Endothelial cell of umbilical vein (primary cell): ENCODE measurements around the gene CACNB3.

Source experiments
- EZH2 ChIP-seq: IDR thresholded peaks from 2 replicates; pipeline ENCODE4 v1.6.1; 2012; ENCODE audit warnings: borderline replicate concordance, low read depth, mild to moderate bottlenecking, moderate library complexity, low read length, inconsistent platforms; ENCODE audit not compliant: severe bottlenecking
- GATA2 ChIP-seq: IDR thresholded peaks from 2 replicates; pipeline ENCODE4 v1.7.0; 2011; ENCODE audit warnings: low read depth, mild to moderate bottlenecking, moderate library complexity, mixed read lengths, low read length; ENCODE audit not compliant: insufficient read length, insufficient read depth
- JUN ChIP-seq: IDR thresholded peaks from 2 replicates; pipeline ENCODE4 v1.6.1; 2011; ENCODE audit warnings: borderline replicate concordance, low read depth; ENCODE audit not compliant: insufficient read length, insufficient read depth
- POLR2A ChIP-seq: IDR thresholded peaks from 2 replicates; pipeline ENCODE4 v1.6.1; 2012; ENCODE audit warnings: low read depth, mild to moderate bottlenecking, control low read depth, low read length
- POLR2AphosphoS5 ChIP-seq: IDR thresholded peaks from 2 replicates; pipeline ENCODE4 v1.6.1; 2012; ENCODE audit warnings: low read depth, mild to moderate bottlenecking, control low read depth, low read length, moderate library complexity; ENCODE audit not compliant: insufficient read depth
- TF ChIP-seq, protein P1 (sequence below), 2 donors: IDR thresholded peaks; 1 replicate in 1 of 2; 2 replicates in 1 of 2; pipeline ENCODE4 v1.5.1; 2011; ENCODE audit warnings: low read length in 2 of 2, mild to moderate bottlenecking in 2 of 2, moderate library complexity in 2 of 2, control low read depth in 1 of 2, inconsistent platforms in 1 of 2, low read depth in 1 of 2; ENCODE audit not compliant: insufficient read depth in 1 of 2; ENCODE audit errors: extremely low read depth in 1 of 2
- TF ChIP-seq, protein P2 (sequence below): IDR thresholded peaks from 2 replicates; pipeline ENCODE4 v1.6.1; 2011; ENCODE audit not compliant: insufficient read depth, insufficient read length

DNA sequence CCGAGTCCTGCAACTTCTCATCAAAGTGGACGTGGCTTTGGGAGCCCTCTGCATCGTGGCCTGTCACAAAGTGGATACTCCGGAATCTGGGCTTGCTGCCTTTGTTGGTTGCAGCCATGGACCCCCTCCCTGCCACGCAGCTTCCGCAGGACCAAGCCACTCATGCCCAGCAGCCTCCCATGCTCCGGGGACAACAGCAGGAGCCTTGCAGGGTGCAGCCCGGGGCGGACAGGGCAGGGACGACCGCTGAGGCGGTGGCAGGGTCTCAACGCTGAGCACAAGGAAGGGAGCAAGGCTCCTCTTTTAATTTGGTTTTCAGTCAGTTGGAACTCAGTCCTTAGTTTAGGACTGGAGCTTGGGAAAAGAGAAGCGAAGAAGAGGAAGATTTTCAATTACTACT lies 17.3 kb upstream of the CACNB3 start:
- no peak for TF ChIP-seq POLR2AphosphoS5
- no peak for TF ChIP-seq POLR2A
- TF ChIP-seq, protein P1, sequence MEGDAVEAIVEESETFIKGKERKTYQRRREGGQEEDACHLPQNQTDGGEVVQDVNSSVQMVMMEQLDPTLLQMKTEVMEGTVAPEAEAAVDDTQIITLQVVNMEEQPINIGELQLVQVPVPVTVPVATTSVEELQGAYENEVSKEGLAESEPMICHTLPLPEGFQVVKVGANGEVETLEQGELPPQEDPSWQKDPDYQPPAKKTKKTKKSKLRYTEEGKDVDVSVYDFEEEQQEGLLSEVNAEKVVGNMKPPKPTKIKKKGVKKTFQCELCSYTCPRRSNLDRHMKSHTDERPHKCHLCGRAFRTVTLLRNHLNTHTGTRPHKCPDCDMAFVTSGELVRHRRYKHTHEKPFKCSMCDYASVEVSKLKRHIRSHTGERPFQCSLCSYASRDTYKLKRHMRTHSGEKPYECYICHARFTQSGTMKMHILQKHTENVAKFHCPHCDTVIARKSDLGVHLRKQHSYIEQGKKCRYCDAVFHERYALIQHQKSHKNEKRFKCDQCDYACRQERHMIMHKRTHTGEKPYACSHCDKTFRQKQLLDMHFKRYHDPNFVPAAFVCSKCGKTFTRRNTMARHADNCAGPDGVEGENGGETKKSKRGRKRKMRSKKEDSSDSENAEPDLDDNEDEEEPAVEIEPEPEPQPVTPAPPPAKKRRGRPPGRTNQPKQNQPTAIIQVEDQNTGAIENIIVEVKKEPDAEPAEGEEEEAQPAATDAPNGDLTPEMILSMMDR (IDR thresholded peaks at IDR 0.05; ENCODE audit: extremely low read depth in 1 of 2, insufficient read depth in 1 of 2, low read depth in 1 of 2, low read length in 2 of 2): no peak
- TF ChIP-seq EZH2: no peak
- no peak for TF ChIP-seq JUN
- TF ChIP-seq, protein P2, sequence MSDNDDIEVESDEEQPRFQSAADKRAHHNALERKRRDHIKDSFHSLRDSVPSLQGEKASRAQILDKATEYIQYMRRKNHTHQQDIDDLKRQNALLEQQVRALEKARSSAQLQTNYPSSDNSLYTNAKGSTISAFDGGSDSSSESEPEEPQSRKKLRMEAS: no peak
- TF ChIP-seq GATA2: no peak
